GM12872 (cell line): ENCODE measurements around the gene KCNJ5.

Source experiments
- TF ChIP-seq, protein P1 (sequence below): IDR thresholded peaks from 3 replicates; pipeline ENCODE4 v1.5.1; 2011; ENCODE audit warnings: low read depth, mild to moderate bottlenecking, low read length, moderate library complexity; ENCODE audit not compliant: insufficient read depth

Gene KCNJ5

DNA sequence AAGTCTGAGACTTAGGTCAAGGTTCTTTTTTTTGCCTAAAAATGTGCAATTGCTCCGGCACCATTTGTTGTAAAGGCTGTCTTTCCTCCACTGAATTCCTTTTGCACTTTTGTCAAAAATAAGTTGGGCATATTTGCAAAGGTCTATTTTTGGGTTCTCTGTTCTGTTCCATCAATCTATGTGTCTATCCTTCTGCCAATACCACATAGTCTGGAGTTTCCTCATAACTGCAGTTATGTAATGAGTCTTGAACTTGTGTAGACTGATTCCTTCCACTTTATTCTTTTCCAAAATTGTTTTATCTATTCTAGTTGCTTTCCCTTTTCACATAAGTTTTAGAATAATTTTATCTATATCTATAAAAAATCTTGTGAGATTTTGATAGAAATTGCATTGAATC, 6.7 kb downstream of the KCNJ5 start:
- TF ChIP-seq, protein P1, sequence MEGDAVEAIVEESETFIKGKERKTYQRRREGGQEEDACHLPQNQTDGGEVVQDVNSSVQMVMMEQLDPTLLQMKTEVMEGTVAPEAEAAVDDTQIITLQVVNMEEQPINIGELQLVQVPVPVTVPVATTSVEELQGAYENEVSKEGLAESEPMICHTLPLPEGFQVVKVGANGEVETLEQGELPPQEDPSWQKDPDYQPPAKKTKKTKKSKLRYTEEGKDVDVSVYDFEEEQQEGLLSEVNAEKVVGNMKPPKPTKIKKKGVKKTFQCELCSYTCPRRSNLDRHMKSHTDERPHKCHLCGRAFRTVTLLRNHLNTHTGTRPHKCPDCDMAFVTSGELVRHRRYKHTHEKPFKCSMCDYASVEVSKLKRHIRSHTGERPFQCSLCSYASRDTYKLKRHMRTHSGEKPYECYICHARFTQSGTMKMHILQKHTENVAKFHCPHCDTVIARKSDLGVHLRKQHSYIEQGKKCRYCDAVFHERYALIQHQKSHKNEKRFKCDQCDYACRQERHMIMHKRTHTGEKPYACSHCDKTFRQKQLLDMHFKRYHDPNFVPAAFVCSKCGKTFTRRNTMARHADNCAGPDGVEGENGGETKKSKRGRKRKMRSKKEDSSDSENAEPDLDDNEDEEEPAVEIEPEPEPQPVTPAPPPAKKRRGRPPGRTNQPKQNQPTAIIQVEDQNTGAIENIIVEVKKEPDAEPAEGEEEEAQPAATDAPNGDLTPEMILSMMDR: no peak

- TF ChIP-seq, protein P1: no peak
These were observed 7.6 kb downstream of the KCNJ5 start for GRCh38 chr11:128898580-128899344.

GRCh38 chr11:128900468-128900867, 9.3 kb downstream of the KCNJ5 start:
- TF ChIP-seq, protein P1: no peak

- TF ChIP-seq, protein P1: no peak
These were observed 10.7 kb downstream of the KCNJ5 start for GRCh38 chr11:128901653-128902514.

DNA sequence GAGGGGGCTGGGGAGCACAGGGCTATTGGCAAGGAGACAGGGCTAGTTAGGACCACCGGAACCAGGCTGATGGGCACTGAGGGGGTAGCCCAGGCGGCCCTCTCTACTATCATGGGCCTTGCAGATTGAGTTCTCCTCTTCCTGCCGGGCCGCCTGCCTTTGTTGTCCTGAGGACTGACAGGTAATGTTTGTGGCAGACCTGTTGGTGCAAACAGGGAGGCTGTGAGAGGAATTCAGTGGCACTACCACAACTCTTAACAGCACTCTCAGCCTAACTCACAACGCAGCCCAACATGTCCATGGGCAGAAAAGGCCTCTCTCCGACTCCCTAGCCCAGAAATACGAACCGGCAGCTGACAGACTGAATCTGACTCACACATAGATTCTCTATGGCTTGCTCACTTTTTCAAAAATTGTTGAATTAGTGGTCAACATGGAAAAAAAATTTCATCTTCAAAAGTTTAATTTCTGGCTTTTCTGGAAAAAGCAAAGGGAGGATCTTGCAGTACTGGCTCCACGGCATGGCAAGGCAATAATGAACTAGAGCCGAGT, 11.4 kb downstream of the KCNJ5 start:
- TF ChIP-seq, protein P1: no peak

DNA sequence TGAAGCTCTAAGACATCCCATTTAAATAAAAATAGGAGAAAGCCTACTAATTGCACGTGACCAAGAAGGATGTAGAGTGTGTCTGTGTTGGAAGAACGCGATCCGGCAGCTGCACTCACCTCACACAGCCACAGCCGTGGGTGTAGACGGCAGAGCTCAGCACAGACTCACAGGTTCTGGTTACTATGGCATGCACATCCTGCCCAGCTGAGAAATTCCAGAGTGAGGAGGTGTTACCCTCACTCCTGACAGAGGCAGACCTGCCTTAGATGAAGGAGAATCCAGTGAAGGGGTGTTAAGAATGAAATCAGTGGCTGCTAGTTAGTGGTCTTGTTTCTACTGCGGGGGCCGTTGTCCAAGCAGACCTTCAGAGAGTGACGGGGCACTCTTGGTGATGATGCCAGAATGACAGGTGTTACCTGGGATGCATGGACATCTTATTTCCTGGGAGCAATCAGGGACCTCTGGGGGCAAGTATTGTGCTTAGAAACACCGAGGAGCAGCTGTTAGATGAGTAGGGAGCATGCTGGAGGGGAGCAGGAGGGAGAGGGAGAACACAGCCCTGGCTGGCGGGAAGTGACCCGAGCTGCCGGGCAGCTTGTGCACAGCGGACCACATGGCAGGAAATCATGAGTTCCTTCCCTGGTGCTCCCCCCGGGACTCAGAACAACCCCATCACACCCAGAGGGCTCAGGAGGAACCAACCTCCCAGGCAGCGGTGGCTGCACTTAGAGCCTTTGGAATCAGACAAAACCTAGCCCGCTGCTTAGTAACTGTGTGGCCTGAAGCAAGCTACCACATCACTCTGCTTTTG, 12.3 kb downstream of the KCNJ5 start:
- TF ChIP-seq, protein P1: no peak

- TF ChIP-seq, protein P1: no peak
These were observed 13.1 kb downstream of the KCNJ5 start for GRCh38 chr11:128904303-128904655.
